ENCODE results near the gene SIGLEC6. TPM values are rescaled to one million over a fixed set of nuclear protein-coding genes. Genes with fewer than 3 reads are reported as not detected.

SIGLEC6 gene
- total and polyA plus RNA-seq, 11 donors: 0.10 to 0.40 (median 0.24) TPM; not detected in 5

- intact Hi-C loops (cut with DNase I): loop anchor here in 1 of 10 donors (5.0 kb wide), 1 partner anchor 35 kb away; no protein-coding TSS in a partner anchor
- DNase-seq: no peak
- WGBS, 4 donors: 71 to 81% (median 77%) methylated on average over 4 of the region's 4 CpGs
- Histone ChIP-seq H3K9me3 (no peaks in the 10 kb centered on the region), H3K4me1 (peaks cover 0 to 18% (median 10%) of the 10 kb centered on the region in 12 donors), H3K4me3 (no peak overlapping the region), H3K27me3 (peaks cover 0 to 43% (median 7%) of the 10 kb centered on the region in 9 donors), H3K36me3 (peaks cover 0 to under 1% (median 0%) of the 10 kb centered on the region in 9 donors), H3K27ac (no peak overlapping the region)
- no peak for TF ChIP-seq POLR2A (IDR thresholded peaks at IDR 0.05)
- no peak for TF ChIP-seq CTCF (IDR thresholded peaks at IDR 0.05)
- ATAC-seq: no peak
Measured at GRCh38 chr19:51567583-51567982, 36.1 kb upstream of the SIGLEC6 start.

- no peak overlapping the region for H3K4me3 ChIP-seq
- ATAC-seq (no peak), DNase-seq (no peak)
- intact Hi-C loops (cut with DNase I): loop anchor here in 1 of 10 donors (5.0 kb wide), 1 partner anchor 36 kb away; no protein-coding TSS in a partner anchor
- peaks cover 0 to 46% (median 7%) of the 10 kb centered on the region in 9 donors for H3K27me3 ChIP-seq
- H3K36me3 ChIP-seq: no peaks in the 10 kb centered on the region
- peaks cover 0 to 8% (median under 1%) of the 10 kb centered on the region in 12 donors for H3K4me1 ChIP-seq
- H3K27ac ChIP-seq: no peak overlapping the region
- H3K9me3 ChIP-seq: no peaks in the 10 kb centered on the region
- no peak for TF ChIP-seq POLR2A (IDR thresholded peaks at IDR 0.05)
- TF ChIP-seq CTCF (IDR thresholded peaks at IDR 0.05): no peak
- WGBS, 4 donors: 58 to 68% (median 63%) methylated on average over 8 of the region's 8 CpGs
Measured at GRCh38 chr19:51566489-51567100, 35.1 kb upstream of the SIGLEC6 start.

GRCh38 chr19:51565583-51565982, 34.1 kb upstream of the SIGLEC6 start:
- intact Hi-C loops (cut with DNase I): loop anchor here in 1 of 10 donors (5.0 kb wide), 1 partner anchor 37 kb away; no protein-coding TSS in a partner anchor
- 56 to 68% (median 60%) methylated on average over 4 of the region's 4 CpGs for WGBS, 4 donors
- Histone ChIP-seq H3K27ac (no peak overlapping the region), H3K27me3 (peaks cover 0 to 51% (median 7%) of the 10 kb centered on the region in 9 donors), H3K4me1 (peaks cover 0 to 8% (median 0%) of the 10 kb centered on the region in 12 donors), H3K4me3 (no peak overlapping the region), H3K9me3 (no peaks in the 10 kb centered on the region), H3K36me3 (no peaks in the 10 kb centered on the region)
- TF ChIP-seq POLR2A (IDR thresholded peaks at IDR 0.05) (no peak), CTCF (IDR thresholded peaks at IDR 0.05) (no peak)
- no peak for DNase-seq
- no peak for ATAC-seq

GRCh38 chr19:51564791-51565190, 33.3 kb upstream of the SIGLEC6 start:
- H3K36me3 ChIP-seq: no peaks in the 10 kb centered on the region
- intact Hi-C loops (cut with DNase I): loop anchor here in 1 of 10 donors (5.0 kb wide), 1 partner anchor 38 kb away; no protein-coding TSS in a partner anchor

More at GRCh38 chr19:51564791-51565190, 33.3 kb upstream of the SIGLEC6 start:
- H3K9me3 ChIP-seq: no peaks in the 10 kb centered on the region
- H3K4me3 ChIP-seq: no peak overlapping the region
- 34 to 44% (median 39%) methylated on average over 6 of the region's 6 CpGs for WGBS, 4 donors
- peaks cover 0 to 8% (median 0%) of the 10 kb centered on the region in 12 donors for H3K4me1 ChIP-seq
- DNase-seq (no peak), ATAC-seq (no peak)
- H3K27ac ChIP-seq: no peak overlapping the region
- peaks cover 0 to 59% (median 7%) of the 10 kb centered on the region in 9 donors for H3K27me3 ChIP-seq
- TF ChIP-seq CTCF (IDR thresholded peaks at IDR 0.05): no peak
- no peak for TF ChIP-seq POLR2A (IDR thresholded peaks at IDR 0.05)

Measured in heart left ventricle (tissue), 16 donors.